HG03196 (cell line): ENCODE results near the gene SSTR5.
"Not testable (repeated sequence)": the region's sequence is repeated elsewhere in the genome, so short reads cannot be mapped to it uniquely, and the experiment has no call there.

ENCODE experiments used
- ATAC-seq: cut with Tn5 transposase; IDR thresholded peaks from one replicate; pipeline ENCODE4 v1.9.1; 2021; ENCODE audit not compliant: unreplicated experiment

The SSTR5 gene

GRCh38 chr16:1090620-1091587 lies 18.4 kb downstream of the SSTR5 start:
- no peak for ATAC-seq

GRCh38 chr16:1091992-1092552 lies 19.5 kb downstream of the SSTR5 start:
- ATAC-seq, result no peak

GRCh38 chr16:1092685-1093283 lies 20.2 kb downstream of the SSTR5 start:
- ATAC-seq, result not testable (repeated sequence)

- no peak for ATAC-seq
These were observed 21.0 kb downstream of the SSTR5 start for GRCh38 chr16:1093284-1094123.

- ATAC-seq, result no peak
These were observed 21.6 kb downstream of the SSTR5 start for GRCh38 chr16:1094124-1094479.

- ATAC-seq, result no peak
These were observed 22.3 kb downstream of the SSTR5 start for GRCh38 chr16:1094601-1095449.

- ATAC-seq, result no peak
These were observed 23.1 kb downstream of the SSTR5 start for GRCh38 chr16:1095450-1096168.

- no peak for ATAC-seq
These were observed 23.9 kb downstream of the SSTR5 start, which contains the start of gene C1QTNF8 for GRCh38 chr16:1096169-1097082. Gene C1QTNF8 (minus strand): TSS chr16:1096244. CDS start chr16:1094922, 1,322 bp downstream.

GRCh38 chr16:1097156-1097555 lies 24.6 kb downstream of the SSTR5 start:
- no peak for ATAC-seq

- ATAC-seq, result no peak
These were observed 25.3 kb downstream of the SSTR5 start for GRCh38 chr16:1097800-1098199.

- ATAC-seq, result no peak
These were observed 25.9 kb downstream of the SSTR5 start for GRCh38 chr16:1098266-1098991.

GRCh38 chr16:1099189-1100083 lies 26.9 kb downstream of the SSTR5 start:
- ATAC-seq, result no peak

- no peak for ATAC-seq
These were observed 27.7 kb downstream of the SSTR5 start for GRCh38 chr16:1100084-1100800.

- ATAC-seq, result no peak
These were observed 28.6 kb downstream of the SSTR5 start for GRCh38 chr16:1101133-1101532.

- ATAC-seq, result no peak
These were observed 29.2 kb downstream of the SSTR5 start for GRCh38 chr16:1101573-1102332.
